ENCODE measurements around the gene GREM2.
A peak's percentile ranks its signal among the peaks of the same experiment; 100 is the strongest.

GREM2 gene

GRCh38 chr1:240609527-240610060 lies 2.4 kb downstream of the GREM2 start:
- no peak for DNase-seq

GRCh38 chr1:240608707-240609106 lies 3.2 kb downstream of the GREM2 start:
- DNase-seq, result peak; percentile 27

GRCh38 chr1:240607006-240607405 lies 4.9 kb downstream of the GREM2 start:
- DNase-seq, result no peak

GRCh38 chr1:240602189-240602588 lies 9.8 kb downstream of the GREM2 start:
- no peak for DNase-seq

- no peak for DNase-seq
Observed at GRCh38 chr1:240599830-240600229, 12.1 kb downstream of the GREM2 start.

GRCh38 chr1:240599299-240599698 lies 12.7 kb downstream of the GREM2 start:
- DNase-seq, result no peak

- DNase-seq, result no peak
Observed at GRCh38 chr1:240598216-240599001, 13.5 kb downstream of the GREM2 start.

GRCh38 chr1:240597153-240597745 lies 14.7 kb downstream of the GREM2 start:
- DNase-seq, result no peak

GRCh38 chr1:240595476-240595875 lies 16.5 kb downstream of the GREM2 start:
- DNase-seq, result no peak

- DNase-seq, result no peak
Observed at GRCh38 chr1:240591564-240591963, 20.4 kb downstream of the GREM2 start.

- no peak for DNase-seq
Observed at GRCh38 chr1:240591078-240591477, 20.9 kb downstream of the GREM2 start.

GRCh38 chr1:240589585-240590110 lies 22.3 kb downstream of the GREM2 start:
- no peak for DNase-seq

GRCh38 chr1:240586006-240586405 lies 25.9 kb downstream of the GREM2 start:
- DNase-seq, result no peak

GRCh38 chr1:240582953-240583352 lies 29.0 kb downstream of the GREM2 start:
- DNase-seq, result no peak

- no peak for DNase-seq
Observed at GRCh38 chr1:240579511-240579910, 32.4 kb downstream of the GREM2 start.

GRCh38 chr1:240577095-240577494 lies 34.9 kb downstream of the GREM2 start:
- DNase-seq, result no peak

GRCh38 chr1:240575981-240576662 lies 35.8 kb downstream of the GREM2 start:
- DNase-seq, result peak; percentile 81

- no peak for DNase-seq
Observed at GRCh38 chr1:240572328-240572727, 39.6 kb downstream of the GREM2 start.

GRCh38 chr1:240571782-240572181 lies 40.2 kb downstream of the GREM2 start:
- DNase-seq, result no peak

- DNase-seq, result no peak
Observed at GRCh38 chr1:240567066-240567465, 44.9 kb downstream of the GREM2 start.

GRCh38 chr1:240562779-240563178 lies 49.2 kb downstream of the GREM2 start:
- no peak for DNase-seq

GRCh38 chr1:240562111-240562590 lies 49.8 kb downstream of the GREM2 start:
- DNase-seq, result no peak

- DNase-seq, result no peak
Observed at GRCh38 chr1:240559781-240560180, 52.2 kb downstream of the GREM2 start.
